ENCODE measurements around the gene ARL15.

DNA sequence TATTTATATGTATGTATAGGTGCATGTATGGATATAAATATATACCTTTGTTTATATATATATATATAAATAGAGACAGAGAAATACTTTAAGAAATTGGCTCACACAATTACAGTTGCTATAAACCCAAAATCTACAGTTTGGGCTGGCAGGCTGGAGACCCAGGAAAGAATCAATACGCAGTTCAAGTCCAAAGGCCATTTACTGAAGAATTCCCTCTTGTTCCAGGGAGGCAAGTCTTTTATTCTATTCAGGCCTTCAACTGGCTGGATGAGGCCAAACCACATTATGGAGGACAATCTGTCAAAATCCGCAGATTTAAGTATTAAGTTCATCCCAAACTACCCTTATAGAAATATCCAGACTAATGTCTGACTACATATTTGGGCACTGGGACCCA is 144.7 kb downstream of the ARL15 start:
- no peak for TF ChIP-seq CTCF (IDR thresholded peaks at IDR 0.05)
- TF ChIP-seq POLR2A (IDR thresholded peaks at IDR 0.05): no peak
- TF ChIP-seq POLR2AphosphoS5 (IDR thresholded peaks at IDR 0.05): no peak
- no peak for TF ChIP-seq EP300 (IDR thresholded peaks at IDR 0.05)
